Ishikawa (cell line): ENCODE results near the gene NSG1.

Experiments
- CEBPB ChIP-seq: IDR thresholded peaks from 2 replicates; pipeline ENCODE4 v1.6.1; 2012
- CREB1 ChIP-seq: IDR thresholded peaks from 2 replicates; pipeline ENCODE4 v1.6.1; 2012; ENCODE audit warnings: low read depth
- EGR1 ChIP-seq: IDR thresholded peaks from 2 replicates; pipeline ENCODE4 v1.6.1; 2012
- EP300 ChIP-seq: IDR thresholded peaks from 2 replicates; pipeline ENCODE4 v1.6.1; 2012; ENCODE audit warnings: borderline replicate concordance
- FOXM1 ChIP-seq: IDR thresholded peaks from 2 replicates; pipeline ENCODE4 v1.6.1; 2012; ENCODE audit warnings: low read depth, borderline replicate concordance
- NFIC ChIP-seq: IDR thresholded peaks from 2 replicates; pipeline ENCODE4 v1.6.1; 2012
- RAD21 ChIP-seq: IDR thresholded peaks from 2 replicates; pipeline ENCODE4 v1.6.1; 2012; ENCODE audit warnings: low read depth
- TAF1 ChIP-seq: IDR thresholded peaks from 2 replicates; pipeline ENCODE4 v1.6.1; 2012; ENCODE audit warnings: low read depth, mild to moderate bottlenecking
- TCF12 ChIP-seq: IDR thresholded peaks from 2 replicates; pipeline ENCODE4 v1.6.1; 2012; ENCODE audit warnings: low read depth
- TEAD4 ChIP-seq: IDR thresholded peaks from 2 replicates; pipeline ENCODE4 v1.6.1; 2012
- YY1 ChIP-seq: IDR thresholded peaks from 2 replicates; pipeline ENCODE4 v1.6.1; 2012; ENCODE audit warnings: low read depth
- ZBTB7A ChIP-seq: IDR thresholded peaks from 2 replicates; pipeline ENCODE4 v1.6.1; 2012; ENCODE audit warnings: low read depth
- TF ChIP-seq, protein P1 (sequence below): IDR thresholded peaks from 2 replicates; pipeline ENCODE4 v1.6.1; 2012; ENCODE audit warnings: low read depth, mild to moderate bottlenecking
- TF ChIP-seq, protein P2 (sequence below): IDR thresholded peaks from 2 replicates; pipeline ENCODE4 v1.6.1; 2012
- TF ChIP-seq, protein P3 (sequence below): IDR thresholded peaks from 2 replicates; pipeline ENCODE4 v1.6.1; 2012

The NSG1 gene

DNA sequence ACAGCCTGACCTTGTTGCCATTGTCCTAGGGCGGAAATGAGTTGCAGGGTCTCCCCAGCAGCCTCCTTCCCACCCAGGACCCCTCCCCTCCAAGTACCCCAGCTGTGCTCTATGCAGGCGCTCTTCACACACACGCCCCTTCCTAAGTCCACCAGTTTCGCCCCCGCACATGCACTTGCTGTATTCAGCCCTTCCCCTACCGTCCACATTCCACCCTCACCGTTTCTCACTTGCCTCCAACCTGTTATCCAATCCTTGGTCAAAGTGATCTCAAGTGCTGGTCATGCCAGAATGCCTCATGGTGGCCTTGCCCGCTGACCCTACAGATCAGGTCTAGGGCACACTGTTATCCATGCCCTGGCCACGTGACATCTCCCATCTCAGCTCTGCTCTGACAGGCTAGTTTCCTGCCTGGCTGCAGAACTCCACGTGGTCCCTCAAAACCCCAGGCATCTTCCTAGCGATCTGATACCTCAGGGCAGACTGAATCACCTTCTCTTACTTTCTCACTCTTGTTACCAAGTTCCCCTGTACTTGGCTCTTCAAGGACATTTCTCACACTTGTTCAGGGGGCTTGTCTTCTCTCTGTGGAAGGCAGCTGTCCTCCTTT, 39.7 kb downstream of the NSG1 start:
- TF ChIP-seq ZBTB7A: no peak
- no peak for TF ChIP-seq FOXM1
- no peak for TF ChIP-seq CREB1
- no peak for TF ChIP-seq TEAD4
- TF ChIP-seq TAF1: no peak
- TF ChIP-seq, protein P1, sequence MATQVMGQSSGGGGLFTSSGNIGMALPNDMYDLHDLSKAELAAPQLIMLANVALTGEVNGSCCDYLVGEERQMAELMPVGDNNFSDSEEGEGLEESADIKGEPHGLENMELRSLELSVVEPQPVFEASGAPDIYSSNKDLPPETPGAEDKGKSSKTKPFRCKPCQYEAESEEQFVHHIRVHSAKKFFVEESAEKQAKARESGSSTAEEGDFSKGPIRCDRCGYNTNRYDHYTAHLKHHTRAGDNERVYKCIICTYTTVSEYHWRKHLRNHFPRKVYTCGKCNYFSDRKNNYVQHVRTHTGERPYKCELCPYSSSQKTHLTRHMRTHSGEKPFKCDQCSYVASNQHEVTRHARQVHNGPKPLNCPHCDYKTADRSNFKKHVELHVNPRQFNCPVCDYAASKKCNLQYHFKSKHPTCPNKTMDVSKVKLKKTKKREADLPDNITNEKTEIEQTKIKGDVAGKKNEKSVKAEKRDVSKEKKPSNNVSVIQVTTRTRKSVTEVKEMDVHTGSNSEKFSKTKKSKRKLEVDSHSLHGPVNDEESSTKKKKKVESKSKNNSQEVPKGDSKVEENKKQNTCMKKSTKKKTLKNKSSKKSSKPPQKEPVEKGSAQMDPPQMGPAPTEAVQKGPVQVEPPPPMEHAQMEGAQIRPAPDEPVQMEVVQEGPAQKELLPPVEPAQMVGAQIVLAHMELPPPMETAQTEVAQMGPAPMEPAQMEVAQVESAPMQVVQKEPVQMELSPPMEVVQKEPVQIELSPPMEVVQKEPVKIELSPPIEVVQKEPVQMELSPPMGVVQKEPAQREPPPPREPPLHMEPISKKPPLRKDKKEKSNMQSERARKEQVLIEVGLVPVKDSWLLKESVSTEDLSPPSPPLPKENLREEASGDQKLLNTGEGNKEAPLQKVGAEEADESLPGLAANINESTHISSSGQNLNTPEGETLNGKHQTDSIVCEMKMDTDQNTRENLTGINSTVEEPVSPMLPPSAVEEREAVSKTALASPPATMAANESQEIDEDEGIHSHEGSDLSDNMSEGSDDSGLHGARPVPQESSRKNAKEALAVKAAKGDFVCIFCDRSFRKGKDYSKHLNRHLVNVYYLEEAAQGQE: no peak
- TF ChIP-seq CEBPB: no peak
- TF ChIP-seq, protein P2, sequence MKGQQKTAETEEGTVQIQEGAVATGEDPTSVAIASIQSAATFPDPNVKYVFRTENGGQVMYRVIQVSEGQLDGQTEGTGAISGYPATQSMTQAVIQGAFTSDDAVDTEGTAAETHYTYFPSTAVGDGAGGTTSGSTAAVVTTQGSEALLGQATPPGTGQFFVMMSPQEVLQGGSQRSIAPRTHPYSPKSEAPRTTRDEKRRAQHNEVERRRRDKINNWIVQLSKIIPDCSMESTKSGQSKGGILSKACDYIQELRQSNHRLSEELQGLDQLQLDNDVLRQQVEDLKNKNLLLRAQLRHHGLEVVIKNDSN: no peak

DNA sequence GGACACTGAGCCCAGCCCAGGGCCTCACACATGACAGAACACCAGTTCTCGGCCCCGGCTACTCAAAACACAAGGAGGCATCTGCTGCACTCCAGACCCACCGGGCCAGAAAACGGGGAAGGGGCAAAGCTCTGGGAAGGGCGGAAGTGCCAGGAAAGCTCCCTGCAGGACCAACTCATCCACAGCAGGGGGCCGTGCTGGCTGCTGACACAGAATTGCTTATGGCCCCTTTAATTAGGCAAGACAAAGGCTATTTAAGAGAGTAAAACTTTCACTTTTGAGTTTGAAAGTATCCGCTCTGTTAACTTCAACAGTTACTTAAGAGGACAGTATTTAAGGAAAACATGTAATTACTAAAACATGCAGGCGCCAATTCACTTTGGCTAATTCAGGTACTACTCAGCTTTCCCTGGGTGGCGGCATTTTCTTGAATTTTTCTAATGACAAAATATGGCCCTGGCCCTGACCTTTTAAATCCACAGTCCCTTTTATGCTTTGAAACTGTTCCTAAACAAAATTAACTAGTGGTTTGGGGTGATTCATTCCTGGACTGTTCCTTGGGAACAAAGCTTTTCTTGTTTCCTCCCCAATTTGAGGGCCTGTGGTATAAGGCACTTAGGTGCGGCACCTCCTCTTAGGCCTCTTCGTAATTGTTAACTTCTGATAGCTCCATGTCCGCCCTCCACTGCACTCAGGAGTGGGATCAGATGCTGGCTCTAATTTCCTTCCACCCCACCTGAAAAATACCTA, 40.4 kb downstream of the NSG1 start:
- TF ChIP-seq, protein P1: no peak
- TF ChIP-seq CEBPB: no peak

DNA sequence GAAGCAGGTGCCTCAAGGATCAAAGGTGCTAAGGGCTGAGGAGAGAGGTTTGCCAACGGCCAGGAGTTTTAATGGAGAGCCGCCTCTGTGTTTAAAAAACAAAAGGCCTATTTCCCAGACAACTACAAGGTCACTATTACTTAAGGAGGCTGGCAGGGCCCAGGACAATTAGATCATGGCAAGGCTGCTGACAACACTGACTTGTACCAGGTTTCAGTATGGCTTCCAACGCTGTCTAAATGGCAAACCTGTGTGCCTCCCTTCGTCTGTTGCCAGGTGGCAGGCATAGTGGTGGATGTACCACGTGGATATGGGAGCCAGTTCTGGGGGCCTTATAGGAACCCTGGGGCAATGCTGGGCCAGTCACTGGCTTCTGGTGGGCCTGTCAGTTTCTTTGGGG, 41.0 kb downstream of the NSG1 start:
- no peak for TF ChIP-seq EP300
- TF ChIP-seq NFIC: no peak
- TF ChIP-seq CREB1: no peak
- no peak for TF ChIP-seq FOXM1
- TF ChIP-seq, protein P2: no peak
- no peak for TF ChIP-seq TEAD4
- no peak for TF ChIP-seq YY1
- TF ChIP-seq, protein P3, sequence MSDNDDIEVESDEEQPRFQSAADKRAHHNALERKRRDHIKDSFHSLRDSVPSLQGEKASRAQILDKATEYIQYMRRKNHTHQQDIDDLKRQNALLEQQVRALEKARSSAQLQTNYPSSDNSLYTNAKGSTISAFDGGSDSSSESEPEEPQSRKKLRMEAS: no peak
- TF ChIP-seq, protein P1: no peak
- no peak for TF ChIP-seq CEBPB
- TF ChIP-seq RAD21: no peak
- no peak for TF ChIP-seq TCF12
- no peak for TF ChIP-seq TAF1
- TF ChIP-seq EGR1: no peak
- TF ChIP-seq ZBTB7A: no peak

DNA sequence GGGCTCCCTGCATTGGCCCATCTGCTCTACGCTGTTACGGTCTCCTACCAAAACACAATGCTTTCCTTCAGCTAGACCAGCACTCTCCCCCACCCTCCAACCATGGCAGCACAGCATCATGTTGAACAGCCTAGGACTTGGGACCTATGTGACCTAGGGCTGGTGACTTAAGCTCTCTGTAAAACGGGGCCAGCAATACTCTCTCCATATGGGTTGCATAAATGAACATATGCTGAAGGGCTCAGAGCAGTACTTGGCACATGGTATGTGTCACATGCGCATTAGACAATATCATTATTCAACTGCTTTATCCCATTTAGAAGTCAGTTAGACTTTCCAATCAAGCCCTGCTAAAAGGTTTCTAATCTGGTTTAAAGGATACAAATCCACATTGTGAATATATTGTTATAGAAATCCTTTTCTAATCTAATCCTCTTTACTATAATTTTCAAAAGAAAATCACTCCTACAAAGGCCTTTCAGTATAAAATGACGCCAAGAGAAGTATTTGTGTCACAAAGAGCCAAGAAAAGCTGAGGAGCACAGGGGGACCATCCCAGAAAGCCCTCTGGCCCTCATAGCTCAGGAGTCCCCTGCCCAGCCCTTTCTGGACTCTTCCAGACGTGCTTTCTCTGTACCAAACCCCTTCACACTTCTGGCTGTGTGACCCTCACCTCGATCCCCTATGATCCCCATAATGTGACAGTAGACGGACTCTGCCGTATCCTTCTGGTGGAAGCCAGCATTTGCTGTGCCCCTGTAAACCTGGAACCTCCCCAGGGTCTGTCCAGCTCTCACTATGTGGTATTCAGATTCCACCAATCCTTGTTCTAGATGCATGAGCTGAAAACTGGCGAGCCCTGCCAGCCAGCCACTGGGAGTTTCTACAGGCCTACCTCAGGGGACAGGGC, 42.3 kb downstream of the NSG1 start:
- TF ChIP-seq ZBTB7A: no peak
- no peak for TF ChIP-seq NFIC
- no peak for TF ChIP-seq FOXM1
- no peak for TF ChIP-seq TAF1
